ENCODE results near the gene GRIA2. TPM values are rescaled to one million over a fixed set of nuclear protein-coding genes. Genes with fewer than 3 reads are reported as not detected.

Gene GRIA2
- total and polyA plus RNA-seq, 2 donors (not counting 1 experiment from before 2014, with no cell fraction given), result not detected

DNA sequence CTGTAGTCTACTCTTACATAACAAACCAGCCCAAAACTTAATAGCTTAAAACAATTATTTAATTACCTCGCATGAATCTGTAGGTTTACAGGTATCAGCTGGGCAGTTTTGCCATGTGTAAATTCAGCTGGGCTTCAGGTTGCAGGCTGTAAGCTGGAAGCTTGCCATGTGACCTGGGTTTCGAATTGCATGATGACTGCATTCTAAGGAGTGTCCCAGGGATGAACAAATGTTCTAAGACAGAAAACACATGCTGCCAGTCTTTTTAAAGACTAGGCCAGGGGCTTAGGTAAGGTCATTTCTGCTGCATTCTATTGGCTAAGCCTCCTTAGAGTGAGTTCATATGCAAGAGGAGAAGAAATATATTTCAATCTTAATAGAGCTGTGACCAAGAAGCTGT is 44.8 kb downstream of the GRIA2 start:
- Mint-ChIP-seq H3K4me3 (no peak overlapping the region), H3K27ac (no peak overlapping the region), H3K9me3 (ENCODE audit: insufficient read depth) (peaks cover 2% of the 10 kb centered on the region), H3K27me3 (no peaks in the 10 kb centered on the region), H3K4me1 (no peaks in the 10 kb centered on the region)
- H3K36me3 ChIP-seq (replicated peaks in 1 of 2; ENCODE audit: control extremely low read depth in 1 of 2, control insufficient read depth in 1 of 2, extremely low read depth in 1 of 2, insufficient read depth in 2 of 2, low read length in 1 of 2), result no peaks in the 10 kb centered on the region
- TF ChIP-seq, protein P1, sequence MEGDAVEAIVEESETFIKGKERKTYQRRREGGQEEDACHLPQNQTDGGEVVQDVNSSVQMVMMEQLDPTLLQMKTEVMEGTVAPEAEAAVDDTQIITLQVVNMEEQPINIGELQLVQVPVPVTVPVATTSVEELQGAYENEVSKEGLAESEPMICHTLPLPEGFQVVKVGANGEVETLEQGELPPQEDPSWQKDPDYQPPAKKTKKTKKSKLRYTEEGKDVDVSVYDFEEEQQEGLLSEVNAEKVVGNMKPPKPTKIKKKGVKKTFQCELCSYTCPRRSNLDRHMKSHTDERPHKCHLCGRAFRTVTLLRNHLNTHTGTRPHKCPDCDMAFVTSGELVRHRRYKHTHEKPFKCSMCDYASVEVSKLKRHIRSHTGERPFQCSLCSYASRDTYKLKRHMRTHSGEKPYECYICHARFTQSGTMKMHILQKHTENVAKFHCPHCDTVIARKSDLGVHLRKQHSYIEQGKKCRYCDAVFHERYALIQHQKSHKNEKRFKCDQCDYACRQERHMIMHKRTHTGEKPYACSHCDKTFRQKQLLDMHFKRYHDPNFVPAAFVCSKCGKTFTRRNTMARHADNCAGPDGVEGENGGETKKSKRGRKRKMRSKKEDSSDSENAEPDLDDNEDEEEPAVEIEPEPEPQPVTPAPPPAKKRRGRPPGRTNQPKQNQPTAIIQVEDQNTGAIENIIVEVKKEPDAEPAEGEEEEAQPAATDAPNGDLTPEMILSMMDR (IDR thresholded peaks at IDR 0.05), result no peak
- TF ChIP-seq EZH2 (IDR thresholded peaks at IDR 0.05; ENCODE audit: borderline replicate concordance, insufficient read depth, low read depth, low read length, poor library complexity, severe bottlenecking), result no peak
- ChIA-PET CTCF (interaction anchor here (0.9 kb wide), 1 partner anchor 56 kb away, joined by 3 read pairs; no protein-coding TSS in a partner anchor), POLR2A (no interaction called here)
- no peaks in the 10 kb centered on the region for H3K79me2 ChIP-seq (ENCODE audit: control insufficient read depth, insufficient read depth, low read length)
- no peaks in the 10 kb centered on the region for H3K4me1 ChIP-seq (ENCODE audit: control insufficient read depth in 2 of 2, insufficient read depth in 2 of 2, low read length in 2 of 2)
- H3K9me3 ChIP-seq (ENCODE audit: control extremely low read depth in 1 of 3, control insufficient read depth in 2 of 3, insufficient read depth in 1 of 3, low read length in 2 of 3), result peaks cover 0 to 7% (median 0%) of the 10 kb centered on the region in 3 donors
- H3K27me3 ChIP-seq (replicated peaks in 1 of 4; ENCODE audit: control extremely low read depth in 1 of 4, control insufficient read depth in 3 of 4, insufficient read depth in 4 of 4, low read length in 3 of 4), result no peaks in the 10 kb centered on the region
- ATAC-seq (ENCODE audit: low read depth) (no peak), DNase-seq (no peak)
- H3K27ac ChIP-seq (ENCODE audit: low read length in 2 of 2), result no peak overlapping the region
- H3K9ac ChIP-seq (ENCODE audit: low read length), result no peak overlapping the region
- WGBS (ENCODE audit: insufficient coverage), result 82% methylated on average over 1 of the region's 2 CpGs
- H3K4me3 ChIP-seq (ENCODE audit: control extremely low read depth in 1 of 5, extremely low read depth in 1 of 5, insufficient read depth in 1 of 5, low read depth in 2 of 5, low read length in 4 of 5), result no peak overlapping the region
- no peaks in the 10 kb centered on the region for H4K20me1 ChIP-seq (ENCODE audit: control insufficient read depth, insufficient read depth, low read length, poor library complexity, severe bottlenecking)
- intact Hi-C loops (cut with micrococcal nuclease), result no loop called here
- no peak overlapping the region for H2AFZ ChIP-seq (ENCODE audit: insufficient read depth, low read depth, low read length, poor library complexity, severe bottlenecking)
- H3K4me2 ChIP-seq (replicated peaks; ENCODE audit: low read depth, low read length, poor library complexity, severe bottlenecking), result no peak overlapping the region

DNA sequence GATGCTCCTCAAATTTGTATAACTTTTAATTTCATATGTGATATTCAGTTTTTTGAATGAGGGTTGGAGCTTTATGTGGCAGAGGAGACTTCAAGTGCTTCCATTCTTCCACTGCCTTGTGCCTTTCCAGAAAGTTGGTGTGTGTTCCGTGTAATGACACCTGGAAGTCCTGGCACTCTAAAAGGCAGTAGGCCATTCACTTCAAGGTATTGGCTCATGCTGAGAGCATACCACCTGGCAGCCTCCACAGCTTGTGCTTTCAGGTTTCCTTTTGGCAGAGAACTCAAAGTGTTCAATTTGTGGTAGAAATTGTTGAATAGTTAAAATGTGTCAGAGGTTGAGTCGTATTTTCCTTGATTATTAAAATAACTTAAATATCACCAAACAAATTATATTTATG is 49.6 kb downstream of the GRIA2 start:
- intact Hi-C loops (cut with micrococcal nuclease), result no loop called here

More for the DNA sequence above, 49.6 kb downstream of the GRIA2 start:
- no peaks in the 10 kb centered on the region for H3K27me3 ChIP-seq (replicated peaks in 1 of 4; ENCODE audit: control extremely low read depth in 1 of 4, control insufficient read depth in 3 of 4, insufficient read depth in 4 of 4, low read length in 3 of 4)
- H3K4me3 ChIP-seq (ENCODE audit: control extremely low read depth in 1 of 5, extremely low read depth in 1 of 5, insufficient read depth in 1 of 5, low read depth in 2 of 5, low read length in 4 of 5), result no peak overlapping the region
- no peak overlapping the region for H2AFZ ChIP-seq (ENCODE audit: insufficient read depth, low read depth, low read length, poor library complexity, severe bottlenecking)
- no peaks in the 10 kb centered on the region for H3K79me2 ChIP-seq (ENCODE audit: control insufficient read depth, insufficient read depth, low read length)
- ATAC-seq (ENCODE audit: low read depth) (no peak), DNase-seq (no peak)
- H3K4me2 ChIP-seq (replicated peaks; ENCODE audit: low read depth, low read length, poor library complexity, severe bottlenecking), result no peak overlapping the region
- TF ChIP-seq EZH2 (IDR thresholded peaks at IDR 0.05; ENCODE audit: borderline replicate concordance, insufficient read depth, low read depth, low read length, poor library complexity, severe bottlenecking), result no peak
- TF ChIP-seq, protein P1 (IDR thresholded peaks at IDR 0.05), result no peak
- no peaks in the 10 kb centered on the region for H3K4me1 Mint-ChIP-seq
- no peaks in the 10 kb centered on the region for H3K27me3 Mint-ChIP-seq
- H3K4me1 ChIP-seq (ENCODE audit: control insufficient read depth in 2 of 2, insufficient read depth in 2 of 2, low read length in 2 of 2), result no peaks in the 10 kb centered on the region
- H3K27ac Mint-ChIP-seq, result no peak overlapping the region
- no peak overlapping the region for H3K4me3 Mint-ChIP-seq
- no peaks in the 10 kb centered on the region for H4K20me1 ChIP-seq (ENCODE audit: control insufficient read depth, insufficient read depth, low read length, poor library complexity, severe bottlenecking)
- POLR2A ChIA-PET, result no interaction called here
- no peak overlapping the region for H3K27ac ChIP-seq (ENCODE audit: low read length in 2 of 2)
- peaks cover 0 to 7% (median 0%) of the 10 kb centered on the region in 3 donors for H3K9me3 ChIP-seq (ENCODE audit: control extremely low read depth in 1 of 3, control insufficient read depth in 2 of 3, insufficient read depth in 1 of 3, low read length in 2 of 3)
- CTCF ChIA-PET, result no interaction called here
- WGBS (ENCODE audit: insufficient coverage), result 83% methylated on average over 1 of the region's 2 CpGs
- H3K9me3 Mint-ChIP-seq (ENCODE audit: insufficient read depth), result peaks cover 11% of the 10 kb centered on the region
- H3K36me3 ChIP-seq (replicated peaks in 1 of 2; ENCODE audit: control extremely low read depth in 1 of 2, control insufficient read depth in 1 of 2, extremely low read depth in 1 of 2, insufficient read depth in 2 of 2, low read length in 1 of 2), result no peaks in the 10 kb centered on the region
- H3K9ac ChIP-seq (ENCODE audit: low read length), result no peak overlapping the region
